MV-4-11 (cell line): ENCODE data around the gene SHC4.
"Not testable (repeated sequence)": the region's sequence is repeated elsewhere in the genome, so short reads cannot be mapped to it uniquely, and the experiment has no call there.

Experiments used
- DNase-seq: peaks from one replicate; lab custom pipeline; 2025; lab: John Stamatoyannopoulos, UW

Gene SHC4

DNA sequence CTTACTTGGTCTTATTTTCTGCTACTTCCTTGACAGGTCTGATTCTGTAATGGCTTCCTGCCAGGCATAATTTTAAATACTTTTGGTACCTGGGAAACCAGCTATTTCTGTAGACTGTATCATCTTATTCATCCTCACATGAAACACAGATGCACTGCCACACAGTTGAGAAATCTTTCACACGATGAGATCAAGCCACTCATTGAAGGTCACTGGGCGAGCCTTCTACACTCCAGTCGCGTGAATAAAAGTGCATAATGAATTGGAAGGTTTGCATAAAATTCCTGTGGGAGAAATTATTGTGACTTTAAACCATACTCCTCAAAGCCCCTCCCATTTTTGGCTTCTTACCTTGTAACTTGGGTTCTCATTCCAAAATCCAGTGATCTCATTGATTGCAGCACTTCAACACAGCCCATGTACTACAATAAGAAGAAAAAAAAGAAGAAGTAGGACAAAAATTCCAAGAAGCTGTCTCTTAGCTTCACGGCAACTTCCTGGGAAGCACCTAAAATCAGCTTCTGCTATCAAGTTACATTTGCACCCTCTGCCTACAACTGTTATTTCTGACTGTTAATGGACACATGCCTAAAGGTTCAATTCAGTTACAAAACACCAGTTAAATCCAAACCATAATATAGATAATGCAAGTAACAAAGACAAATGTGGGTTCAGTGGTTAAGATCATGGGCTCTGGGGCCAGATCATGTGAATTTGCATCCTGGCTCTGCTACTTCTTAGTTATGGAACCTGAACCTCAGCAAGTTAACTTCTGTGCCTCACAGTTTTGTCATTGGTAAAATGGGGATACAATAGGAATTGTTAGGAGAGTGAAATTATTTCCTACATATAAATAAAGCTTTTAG is 39.0 kb downstream of the SHC4 start:
- peak; percentile 7 for DNase-seq

DNA sequence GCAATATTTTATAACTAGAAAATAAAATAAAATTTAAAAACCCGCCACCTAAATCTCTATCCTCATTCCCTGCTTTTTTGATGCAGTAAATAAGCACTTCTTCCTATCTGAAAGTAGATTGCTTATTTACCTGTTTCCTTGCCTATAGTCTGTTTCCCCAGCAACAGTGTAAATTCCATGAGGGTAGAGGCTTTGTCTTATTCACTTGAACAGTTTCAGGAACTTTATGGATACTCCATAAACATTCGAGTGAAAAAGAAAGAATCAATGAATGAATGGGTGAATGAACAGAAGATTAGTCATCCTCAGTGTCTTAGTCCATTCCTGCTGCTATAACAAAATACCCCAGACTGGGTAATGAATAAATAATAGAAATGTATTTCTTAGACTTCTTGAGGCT is 41.7 kb downstream of the SHC4 start:
- no peak for DNase-seq

DNA sequence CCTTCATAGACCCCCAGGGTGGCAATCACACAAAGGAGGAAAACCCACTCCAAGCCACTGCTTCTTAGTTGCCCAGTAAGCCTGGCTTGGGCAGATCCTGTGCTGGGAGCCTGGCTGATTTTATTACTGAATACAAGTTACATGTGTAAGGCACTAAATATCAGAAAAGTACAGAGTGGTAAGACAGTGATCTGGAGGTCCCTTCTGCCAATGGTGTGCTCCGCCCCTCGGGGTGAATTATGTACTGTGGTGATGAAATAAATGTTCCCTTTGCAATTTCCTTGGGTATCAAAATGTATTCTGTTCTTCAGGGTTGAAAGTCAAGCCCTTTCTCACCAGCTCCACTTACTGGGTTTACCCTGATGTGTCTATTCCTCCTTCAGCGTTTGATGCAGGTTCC is 47.0 kb downstream of the SHC4 start:
- no peak for DNase-seq

DNA sequence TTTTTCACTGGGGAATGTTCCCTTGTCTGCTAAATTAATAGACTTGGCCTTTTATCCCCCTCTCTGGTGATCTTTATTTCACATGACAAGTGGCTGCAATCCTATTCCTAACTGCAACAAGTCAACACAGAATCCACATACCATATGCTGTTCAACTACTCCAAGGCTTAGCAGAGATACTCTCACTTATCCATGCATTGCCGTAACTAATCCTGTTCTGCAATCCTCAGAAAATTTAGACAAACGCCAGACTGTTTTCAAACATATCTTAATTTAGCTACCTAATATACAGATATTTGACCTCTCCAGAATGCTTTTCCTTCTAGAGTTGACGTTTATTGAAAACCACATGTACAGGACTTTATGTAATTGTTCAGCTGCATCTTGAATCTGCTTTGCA is 47.9 kb downstream of the SHC4 start:
- DNase-seq, result no peak

DNA sequence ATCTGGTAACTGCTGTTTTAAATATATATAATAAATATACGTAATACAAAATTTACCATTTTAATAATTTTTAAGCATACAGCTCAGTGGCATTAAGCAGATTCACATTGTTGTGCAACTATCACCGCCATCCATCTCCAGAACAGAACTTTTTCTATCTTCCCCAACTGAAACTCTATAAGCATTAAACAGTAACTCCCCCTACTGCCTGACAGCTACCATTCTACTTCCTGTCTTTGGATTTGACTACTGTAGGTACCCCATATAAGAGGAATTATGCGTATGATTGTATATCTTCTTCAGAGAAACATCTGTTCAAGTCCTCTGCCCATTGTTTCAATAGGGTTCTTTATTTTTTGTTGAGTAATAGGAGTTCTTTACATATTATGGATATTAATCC is 49.0 kb downstream of the SHC4 start:
- peak; percentile 73 for DNase-seq

DNA sequence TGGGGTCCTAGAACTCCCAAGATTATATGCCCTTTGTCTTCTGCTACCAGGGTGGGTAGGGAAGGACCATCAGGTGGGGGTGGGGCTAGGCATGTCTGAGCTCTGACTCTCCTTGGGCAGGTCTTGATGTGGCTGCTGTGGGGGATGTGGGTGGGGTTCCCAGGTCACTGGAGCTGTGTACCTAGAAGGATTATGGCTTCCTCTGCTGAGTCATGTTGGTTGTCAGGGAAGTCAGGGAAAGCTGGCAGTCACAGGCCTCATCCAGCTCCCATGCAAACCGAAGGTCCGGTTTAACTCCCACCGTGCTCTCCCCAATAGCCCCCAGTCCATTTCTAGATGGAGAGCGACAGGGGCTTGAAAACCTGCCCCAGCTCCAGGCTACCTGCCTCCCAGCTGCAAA is 50.6 kb downstream of the SHC4 start:
- DNase-seq, result no peak

DNA sequence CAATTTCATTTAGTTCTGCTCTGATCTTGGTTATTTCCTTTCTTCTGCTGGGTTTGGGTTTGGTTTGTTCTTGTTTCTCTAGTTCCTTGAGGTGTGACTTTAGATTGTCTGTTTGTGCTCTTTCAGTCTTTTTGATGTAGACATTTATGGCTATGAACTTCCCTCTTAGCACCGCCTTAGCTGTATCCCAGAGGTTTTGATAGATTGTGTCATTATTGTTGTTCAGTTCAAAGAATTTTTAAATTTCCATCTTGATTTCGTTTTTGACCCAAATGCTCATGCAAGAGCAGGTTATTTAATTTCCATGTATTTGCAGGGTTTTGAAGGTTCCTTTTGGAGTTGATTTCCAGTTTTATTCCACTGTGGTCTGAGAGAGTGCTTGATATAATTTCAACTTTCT is 53.2 kb downstream of the SHC4 start:
- not testable (repeated sequence) for DNase-seq

DNA sequence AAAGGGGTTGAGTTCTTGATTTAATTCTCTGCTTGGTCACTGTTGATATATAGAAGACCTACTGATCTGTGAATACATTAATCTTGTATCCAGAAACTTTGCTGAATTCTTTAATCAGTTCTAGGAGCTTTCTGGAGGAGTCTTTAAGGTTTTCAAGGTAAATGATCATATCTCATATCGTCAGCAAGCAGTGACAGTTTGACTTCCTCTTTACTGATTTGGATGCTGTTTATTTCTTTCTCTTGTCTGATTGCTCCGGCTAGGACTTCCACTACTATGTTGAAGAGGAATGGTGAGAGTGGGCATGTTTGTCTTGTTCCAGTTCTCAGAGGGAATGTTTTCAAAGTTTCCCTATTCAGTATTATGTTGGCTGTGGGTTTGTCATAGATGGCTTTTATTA is 54.4 kb downstream of the SHC4 start:
- not testable (repeated sequence) for DNase-seq

DNA sequence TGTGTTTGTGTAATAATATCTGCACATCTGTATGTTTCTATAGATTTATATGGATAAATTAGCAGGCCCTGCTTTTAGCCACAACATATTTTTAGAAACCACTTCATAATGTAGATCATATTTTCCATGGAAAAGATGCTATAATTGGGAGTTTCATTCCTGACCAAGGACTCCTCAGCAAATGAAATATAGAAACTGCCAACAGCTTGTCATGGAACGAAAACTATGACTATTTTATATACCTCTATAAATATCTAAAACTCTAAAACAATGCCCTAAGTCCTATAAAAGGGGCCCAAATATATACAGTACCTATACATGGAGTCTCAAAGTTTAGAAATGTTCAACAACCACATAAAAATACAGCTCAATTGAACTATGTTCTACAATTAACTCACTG is 57.9 kb downstream of the SHC4 start:
- DNase-seq, result no peak

DNA sequence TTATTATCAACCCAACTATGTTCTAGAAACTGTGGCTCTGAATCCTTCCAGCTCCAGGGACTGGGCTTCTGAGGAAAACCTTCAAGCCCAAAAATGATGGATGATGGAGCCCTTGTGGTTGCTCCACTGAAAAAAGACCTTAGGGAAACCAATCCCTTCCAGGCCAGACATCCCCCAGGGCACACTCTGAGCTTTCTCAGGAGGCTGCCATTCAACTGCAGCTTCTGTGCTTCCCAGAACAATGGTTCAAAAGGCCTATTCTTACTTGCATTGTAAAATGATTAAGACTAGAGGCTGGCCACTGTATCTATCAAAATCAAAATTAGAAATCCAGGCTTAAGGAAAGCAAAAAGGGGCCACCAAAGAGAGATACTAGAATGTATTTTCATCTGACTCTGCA is 58.5 kb downstream of the SHC4 start:
- no peak for DNase-seq

DNA sequence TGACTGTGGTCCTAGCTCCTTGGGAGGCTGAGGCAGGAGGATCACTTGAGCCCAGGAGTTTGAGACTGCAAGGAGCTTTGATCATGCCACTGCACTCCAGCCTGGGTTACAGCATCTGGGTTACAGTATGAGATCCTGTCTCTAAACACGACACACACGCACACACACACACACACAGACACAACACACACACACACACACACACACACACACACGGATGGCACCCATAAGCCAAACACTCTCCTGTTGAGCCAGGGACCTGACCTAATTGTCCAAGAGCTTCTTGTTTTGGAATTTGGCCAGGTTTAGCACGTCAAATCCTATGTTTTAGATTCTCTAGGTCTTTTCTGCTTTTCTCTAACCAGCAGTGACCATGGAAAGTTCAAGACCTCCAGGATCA is 59.0 kb downstream of the SHC4 start:
- DNase-seq, result no peak

DNA sequence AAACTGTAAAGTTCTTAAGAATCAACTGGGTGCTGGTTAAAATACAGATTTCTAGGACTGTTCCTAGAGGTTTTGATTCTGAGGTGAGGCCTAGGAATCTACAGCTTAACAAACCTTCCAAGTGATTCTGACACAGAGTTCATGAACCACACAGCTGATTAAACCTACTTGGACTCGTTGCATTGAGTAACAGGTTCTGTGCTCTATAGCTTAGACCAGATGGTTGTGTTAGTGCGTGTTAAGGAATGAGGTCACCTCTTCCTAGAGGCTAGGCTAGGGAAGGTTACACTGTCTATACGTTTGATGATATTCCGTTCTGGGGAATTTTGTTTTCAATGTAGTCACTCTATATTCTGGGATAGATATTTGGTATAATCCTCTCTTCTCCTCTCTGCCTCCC is 63.9 kb downstream of the SHC4 start:
- DNase-seq, result no peak

DNA sequence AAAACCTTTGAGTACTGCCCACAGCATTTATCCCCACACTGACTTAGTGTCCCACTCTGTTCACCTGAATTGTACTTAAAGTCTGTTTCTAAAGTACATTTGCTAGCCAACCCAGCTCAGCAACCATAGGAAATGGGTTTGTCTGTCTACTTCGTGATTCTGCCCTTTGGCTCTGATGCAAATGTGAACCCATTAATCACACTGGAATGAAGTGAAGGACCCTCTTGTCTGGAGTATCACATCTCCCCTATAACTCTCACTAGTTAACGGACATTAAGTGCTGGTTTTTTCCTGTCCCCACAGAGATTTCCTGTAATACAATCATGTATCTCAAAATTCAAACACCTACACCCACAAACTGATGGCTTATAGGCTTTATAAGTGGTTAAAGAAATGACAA is 65.3 kb downstream of the SHC4 start:
- no peak for DNase-seq

DNA sequence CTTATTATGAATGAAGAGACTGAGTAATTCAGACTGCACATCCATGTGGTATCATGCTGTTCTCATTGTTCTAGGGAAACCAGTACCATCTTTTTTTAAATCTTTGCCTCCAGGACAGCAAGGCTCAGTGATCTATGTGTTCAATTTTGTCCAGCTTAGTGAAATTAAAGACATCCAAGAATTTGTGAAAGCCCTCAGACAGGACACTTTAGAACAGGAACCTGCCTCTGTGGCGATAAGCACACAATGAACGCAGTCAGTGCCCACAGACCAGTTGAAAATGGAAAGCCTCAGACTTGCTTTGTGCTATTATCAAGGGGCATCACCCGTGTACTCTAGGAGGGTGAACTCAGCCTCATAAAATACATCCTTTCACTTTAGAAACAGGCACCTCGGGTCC is 65.7 kb downstream of the SHC4 start:
- no peak for DNase-seq

DNA sequence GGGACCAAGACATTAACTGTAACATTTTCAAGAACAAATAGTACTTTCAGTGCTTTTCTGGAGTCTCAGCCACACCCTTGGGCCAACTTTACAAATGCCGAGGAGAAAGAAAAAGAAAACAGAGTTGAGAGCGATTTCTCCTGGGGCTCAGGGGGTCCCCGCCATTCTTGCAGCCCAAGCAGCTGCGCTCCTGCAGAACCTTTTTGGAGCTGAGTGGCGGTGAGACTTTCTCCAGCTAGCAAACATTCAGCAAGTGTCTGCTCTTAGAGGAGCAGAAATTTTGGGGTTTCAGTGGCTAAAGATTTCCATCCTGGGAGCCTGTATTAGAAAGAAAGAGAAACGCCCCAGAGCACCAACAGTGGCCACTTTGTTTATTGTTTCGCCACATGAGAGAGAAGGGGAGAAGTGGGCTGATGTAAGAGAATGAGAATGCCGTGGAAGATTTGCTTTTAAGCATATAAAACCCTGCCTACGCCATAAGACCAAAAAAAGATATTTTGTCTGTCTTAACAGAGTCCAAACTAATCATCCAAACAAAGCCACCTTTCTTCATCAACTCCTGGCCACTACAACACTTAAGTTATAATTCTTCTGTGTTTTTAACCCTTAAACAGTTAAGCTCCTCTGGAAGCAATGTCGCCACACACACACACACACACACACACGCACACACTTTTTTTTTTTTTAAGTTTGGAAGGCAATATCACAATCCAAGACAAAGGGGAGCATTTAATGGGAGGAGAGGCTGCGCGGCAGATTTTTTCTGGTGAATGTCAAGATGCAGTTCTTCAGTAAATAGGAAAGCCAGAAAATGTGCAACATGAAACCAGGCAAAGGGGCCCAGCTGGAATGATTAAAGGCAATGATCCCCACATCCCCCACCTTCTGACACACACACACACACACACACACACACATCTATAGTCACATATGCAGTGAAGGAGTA is 66.6 kb downstream of the SHC4 start:
- peak; percentile 4 for DNase-seq

DNA sequence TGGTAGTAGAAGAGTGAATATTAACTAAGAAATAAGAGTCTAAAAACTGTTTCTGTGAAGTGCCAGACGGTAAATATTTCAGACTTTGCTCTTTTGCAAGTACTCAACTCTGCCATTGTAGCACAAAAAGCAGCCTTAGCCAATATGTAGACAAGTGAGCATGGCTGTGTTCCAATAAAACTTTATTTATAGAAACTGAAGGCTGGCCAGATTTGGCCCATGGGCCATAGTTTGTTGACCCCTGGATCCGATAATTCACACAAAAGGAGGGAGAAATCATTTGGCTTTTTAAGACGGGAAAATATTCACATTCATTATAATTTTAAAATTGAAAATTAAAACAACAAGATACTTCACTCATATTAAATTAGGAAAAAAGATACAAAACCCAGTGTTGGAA is 70.4 kb downstream of the SHC4 start:
- DNase-seq, result no peak

DNA sequence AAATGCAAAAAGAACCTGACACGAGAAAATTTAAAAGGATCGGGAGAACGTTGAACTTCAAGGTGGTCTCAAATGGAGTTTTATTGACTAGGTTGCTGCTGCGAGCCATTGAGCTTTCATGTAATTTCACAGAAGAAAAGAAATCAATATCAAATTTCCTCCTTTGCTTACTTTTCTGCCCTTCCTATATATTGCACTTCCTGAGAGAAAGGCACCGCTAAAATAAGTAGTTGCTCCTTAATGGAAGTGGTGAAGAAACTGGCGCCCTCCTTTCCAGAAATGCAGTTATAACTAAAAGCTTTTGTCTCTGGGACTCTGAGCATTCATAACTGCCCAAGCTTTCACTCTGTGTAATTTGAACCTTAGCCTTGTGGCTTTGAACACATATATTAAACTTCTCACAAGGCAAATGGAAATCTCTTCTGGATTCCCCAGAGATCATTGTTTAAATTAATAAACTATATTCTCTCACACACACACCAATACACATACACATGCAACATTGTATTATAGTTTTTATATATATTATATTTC is 72.4 kb downstream of the SHC4 start:
- no peak for DNase-seq

DNA sequence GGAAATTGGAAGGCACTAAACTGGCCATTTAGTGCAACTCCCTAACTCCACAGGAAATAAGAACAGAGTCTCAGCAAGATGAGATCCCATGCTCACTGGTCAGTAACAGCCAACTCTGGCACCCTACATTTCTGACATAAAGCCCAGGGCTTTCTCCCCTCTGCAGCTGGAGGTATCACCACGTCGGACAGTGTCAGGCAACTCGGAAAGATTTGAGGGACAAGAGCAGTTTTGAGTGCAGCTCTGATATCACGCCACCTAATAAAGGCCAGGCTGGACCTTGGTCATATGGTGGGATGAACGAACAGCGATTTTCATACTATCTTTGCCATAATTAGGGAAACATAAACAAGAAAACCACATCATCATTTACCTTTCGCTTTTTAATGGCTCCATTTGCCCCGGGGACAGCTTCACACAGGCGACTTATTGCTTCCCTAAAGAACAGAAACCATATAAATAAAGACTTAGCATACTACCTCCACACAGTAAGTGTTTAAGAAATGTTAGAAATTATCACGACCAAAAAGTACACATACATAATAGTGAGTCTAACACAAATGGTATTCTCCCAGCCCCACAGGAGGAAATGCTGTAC is 73.2 kb downstream of the SHC4 start:
- no peak for DNase-seq

DNA sequence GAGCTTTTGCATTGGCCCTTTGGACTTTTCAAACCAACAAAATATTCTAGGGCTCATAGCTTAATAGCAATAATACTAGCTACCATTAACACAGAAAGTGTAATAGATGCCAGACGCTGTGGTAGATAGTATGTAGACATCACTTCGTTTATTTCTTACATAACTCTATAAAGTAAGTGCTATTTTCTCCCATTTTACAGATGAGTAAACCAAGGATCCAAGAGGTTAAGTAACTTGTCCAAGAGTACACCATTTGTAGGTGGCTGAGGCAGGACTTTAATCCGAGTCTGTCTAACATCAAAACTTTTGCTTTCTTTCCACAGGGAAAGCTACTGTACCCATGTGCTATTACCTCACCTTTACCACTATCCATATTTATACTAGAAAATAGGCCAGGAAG is 73.8 kb downstream of the SHC4 start:
- no peak for DNase-seq

DNA sequence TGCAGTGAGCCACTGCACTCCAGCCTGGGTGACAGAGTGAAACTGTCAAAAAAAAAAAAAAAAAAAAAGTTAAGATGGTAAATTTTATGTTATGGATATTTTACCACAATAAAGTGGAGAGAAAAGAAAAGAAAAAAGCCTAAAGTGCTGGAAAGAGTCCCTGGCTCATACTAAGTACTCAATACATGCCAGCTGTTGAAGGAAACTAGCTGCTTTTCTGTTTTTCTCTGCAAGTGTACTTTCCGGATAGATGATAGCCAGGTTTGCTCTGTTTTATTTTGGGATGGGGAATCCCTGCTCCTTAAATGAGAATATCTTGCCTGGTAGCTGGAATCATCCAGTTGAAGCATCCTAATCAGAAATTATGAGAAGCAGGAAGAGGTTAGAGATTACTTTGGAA is 74.9 kb downstream of the SHC4 start:
- DNase-seq, result no peak

DNA sequence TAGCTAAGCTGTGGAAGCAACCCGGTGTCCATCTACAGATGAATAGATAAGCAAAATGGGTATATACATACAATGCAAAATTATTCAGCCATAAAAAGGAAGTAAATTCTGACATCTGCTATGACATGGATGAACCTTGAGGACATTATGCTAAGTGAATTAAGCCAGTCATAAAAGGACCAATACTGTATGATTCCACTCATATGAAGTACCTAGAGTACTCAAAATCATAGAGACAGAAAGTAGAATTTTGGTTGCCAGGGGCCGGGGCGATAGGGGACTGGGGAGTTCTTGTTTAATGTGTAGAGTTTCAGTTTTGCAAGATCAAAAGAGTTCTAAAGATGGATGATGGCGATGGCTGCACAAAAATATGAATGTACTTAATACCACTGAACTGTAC is 75.5 kb downstream of the SHC4 start:
- DNase-seq, result no peak

DNA sequence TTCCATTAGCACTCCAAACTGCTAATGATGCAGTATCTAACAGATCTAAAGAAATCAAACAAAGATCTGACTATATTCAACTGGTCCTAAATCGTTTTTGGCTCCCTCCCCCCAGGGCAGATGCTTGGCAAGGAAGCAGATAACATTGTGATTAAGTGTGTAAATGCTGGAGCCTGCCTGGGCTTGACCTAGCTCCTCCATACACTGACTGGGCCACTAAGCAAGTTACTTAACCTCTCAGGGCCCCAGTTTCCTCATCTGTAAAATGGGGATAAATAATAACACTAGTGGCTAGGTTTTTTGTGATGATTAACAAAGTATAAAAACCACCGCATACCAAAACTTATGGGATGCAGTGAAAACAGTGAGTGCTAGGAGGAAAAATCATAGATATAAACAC is 76.6 kb downstream of the SHC4 start:
- no peak for DNase-seq

DNA sequence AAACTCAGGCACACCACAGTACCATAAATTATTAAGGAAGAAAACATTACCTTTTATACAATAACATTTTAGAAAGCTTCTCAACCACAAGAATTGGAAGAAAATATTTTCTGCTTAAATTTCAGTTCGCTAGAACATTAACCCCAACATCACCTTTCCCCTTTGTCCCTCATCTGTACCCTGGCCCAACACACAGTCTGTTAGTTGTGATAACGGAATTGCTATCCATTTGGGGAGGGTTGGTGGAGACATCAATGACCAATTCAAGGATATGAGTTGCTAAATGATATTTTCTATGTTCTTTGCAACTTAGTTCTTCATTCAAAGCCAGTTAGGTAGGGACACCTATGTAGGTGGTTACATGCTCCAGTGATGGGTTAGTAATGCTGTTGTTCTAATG is 80.0 kb downstream of the SHC4 start:
- DNase-seq, result no peak
